Forelimb muscle (tissue), 1 donor: ENCODE data around the gene PER2. TPM values are rescaled to one million over a fixed set of nuclear protein-coding genes. Genes with fewer than 3 reads are reported as not detected.

Source experiments
- DNase-seq: peaks from one replicate; pipeline ENCODE4 v3.0.0-alpha.2; 2013; ENCODE audit warnings: low read depth
- polyA plus RNA-seq: library from polyadenylated mRNA; unstranded; fragments of 120-200 nt; gene quantifications from one replicate; pipeline ENCODE4 v1.2.1, GENCODE V29; 2013; ENCODE audit not compliant: insufficient read length

PER2 gene
- polyA plus RNA-seq, 1 donor = 4.1 TPM

- no peak for DNase-seq
Observed at GRCh38 chr2:238231251-238231793, 57.1 kb downstream of the PER2 start.

DNA sequence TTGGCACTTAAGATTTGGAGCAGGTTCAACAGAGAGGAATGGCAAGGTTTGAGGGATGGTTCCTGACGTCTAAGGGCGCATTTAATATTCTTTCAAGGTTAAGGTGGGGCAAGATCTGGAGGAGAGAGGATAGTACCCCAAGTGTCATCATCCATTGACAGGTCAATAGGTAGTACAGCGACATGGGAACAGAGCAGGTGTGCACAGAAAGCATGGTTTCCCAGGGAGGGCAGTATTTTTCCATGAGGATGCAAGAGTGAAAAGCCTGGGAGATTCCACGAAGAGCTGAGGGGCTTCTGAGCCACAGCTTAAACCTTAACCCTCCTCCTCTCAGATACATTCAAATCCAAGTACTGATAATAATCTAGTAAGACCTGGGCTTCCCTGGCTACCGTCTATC lies 57.7 kb downstream of the PER2 start:
- DNase-seq = no peak

DNA sequence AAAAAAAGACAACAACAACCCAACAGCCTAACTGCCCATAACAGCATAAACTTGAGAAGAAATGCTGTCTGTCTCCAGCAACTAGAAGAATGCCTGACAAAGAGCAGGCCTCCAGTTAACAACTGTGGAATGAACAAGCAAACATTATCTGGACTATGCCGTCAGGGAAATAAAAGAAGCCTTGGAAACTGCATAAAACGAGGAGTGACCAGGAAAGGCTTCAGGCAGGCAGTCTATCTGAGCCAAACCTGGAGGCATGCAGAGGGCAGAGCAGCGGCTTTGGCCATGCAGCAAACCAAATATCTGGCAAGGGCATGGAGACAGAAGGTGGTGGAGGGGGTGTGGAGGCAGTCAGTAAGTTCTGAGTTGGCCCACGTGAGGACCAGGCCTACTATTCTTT lies 59.7 kb downstream of the PER2 start:
- no peak for DNase-seq

DNA sequence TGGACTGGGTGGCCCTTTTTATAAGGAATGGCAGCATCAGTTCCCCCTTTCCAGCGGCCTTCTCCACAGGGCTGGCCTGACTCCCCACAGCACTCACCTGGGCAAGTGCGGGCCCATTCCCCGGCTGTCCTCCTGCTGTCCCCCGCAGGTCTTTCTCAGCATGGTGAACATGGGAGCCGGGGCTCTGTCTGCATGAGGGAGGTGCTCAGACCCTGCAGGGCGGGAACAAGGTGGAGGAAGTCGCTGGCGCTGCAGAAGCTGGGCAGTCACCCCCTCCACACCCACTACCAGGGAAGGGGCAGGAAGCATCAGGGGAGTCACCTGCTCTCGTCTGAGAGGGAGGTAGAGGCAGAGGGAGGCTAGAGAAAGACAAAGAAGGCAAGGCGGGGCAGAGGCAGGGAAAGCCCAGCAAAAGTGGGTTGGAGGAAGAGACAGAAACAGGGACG lies 60.8 kb downstream of the PER2 start:
- no peak for DNase-seq

DNA sequence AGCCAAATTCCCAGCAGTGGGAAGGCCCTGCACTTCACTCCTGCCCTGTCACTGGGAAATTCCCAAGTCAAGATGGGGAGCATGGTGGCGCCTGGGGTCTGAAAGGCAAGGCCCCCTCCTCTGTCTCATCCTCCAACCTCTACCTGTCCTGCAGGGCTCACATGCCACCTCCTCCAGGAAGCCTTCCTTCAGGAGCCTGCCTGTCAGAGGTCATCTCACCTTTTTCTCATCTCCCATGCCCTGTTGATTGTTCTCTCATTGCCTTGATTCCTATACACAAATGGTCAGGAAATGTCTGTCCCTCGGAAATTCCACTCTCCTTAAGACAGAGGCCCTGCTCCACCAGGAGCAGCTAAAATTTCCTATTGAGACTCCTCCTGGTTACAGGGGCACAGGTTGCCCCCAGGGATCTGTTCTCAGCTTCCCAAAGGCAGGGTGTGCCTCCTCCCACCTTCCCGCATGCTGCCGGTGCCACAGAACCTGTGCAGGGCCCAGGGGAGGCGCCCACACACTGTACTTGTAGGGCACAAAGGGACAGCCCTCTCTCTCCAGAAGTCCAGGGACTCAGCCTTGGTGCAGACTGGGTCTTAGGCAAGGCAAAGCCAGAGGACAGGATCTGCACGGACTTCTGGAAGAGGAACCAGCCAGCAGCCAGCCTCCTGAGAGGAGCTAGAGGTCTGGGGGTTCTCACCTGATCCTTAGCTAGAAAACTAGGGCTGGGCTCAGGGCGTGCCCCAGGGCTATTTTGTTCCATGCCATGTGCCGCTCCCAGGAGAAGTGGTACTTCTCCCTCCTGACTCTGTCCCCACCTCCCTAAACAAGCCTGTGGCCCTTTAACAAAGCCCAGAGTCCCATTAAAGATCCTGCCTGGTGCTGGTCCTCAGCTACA lies 61.5 kb downstream of the PER2 start:
- no peak for DNase-seq

DNA sequence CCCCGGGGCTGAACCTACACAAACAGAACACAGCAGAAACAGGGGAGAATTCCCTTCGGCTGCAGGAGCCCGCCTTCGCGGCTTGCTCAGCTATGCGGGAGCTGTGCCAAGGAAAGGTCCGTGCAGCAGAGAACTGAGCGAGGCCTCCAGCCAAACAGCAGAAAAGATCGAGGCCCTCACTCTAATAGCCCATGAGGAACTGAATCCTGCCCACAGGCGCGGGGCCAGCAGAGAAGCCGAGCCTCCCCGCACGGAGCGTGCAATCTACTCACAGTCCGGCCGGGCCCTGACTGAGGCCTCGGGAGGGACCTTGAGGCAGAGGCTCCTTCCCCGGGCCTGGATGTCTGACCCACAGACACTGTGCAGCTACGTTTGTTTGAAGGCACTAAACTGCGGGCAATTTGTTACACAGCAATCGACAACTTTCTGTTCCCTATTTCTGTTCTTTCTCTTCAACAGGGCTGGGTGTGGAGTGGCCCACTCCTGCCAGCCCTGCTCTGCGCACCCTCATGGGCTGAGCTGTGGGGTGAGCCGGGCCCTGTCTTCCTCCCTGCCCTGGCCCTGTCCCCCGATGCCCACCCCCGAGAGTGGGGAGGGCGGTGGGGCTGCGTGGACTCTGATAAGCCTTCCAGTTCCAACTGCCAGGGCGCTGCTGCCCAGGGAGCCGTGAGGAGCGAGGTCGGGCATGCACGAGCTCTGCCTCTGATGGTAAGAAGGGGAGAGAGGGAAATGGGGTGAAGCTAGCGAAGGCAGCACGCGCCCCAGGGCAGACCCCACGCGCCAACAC lies 62.3 kb downstream of the PER2 start:
- DNase-seq = no peak

DNA sequence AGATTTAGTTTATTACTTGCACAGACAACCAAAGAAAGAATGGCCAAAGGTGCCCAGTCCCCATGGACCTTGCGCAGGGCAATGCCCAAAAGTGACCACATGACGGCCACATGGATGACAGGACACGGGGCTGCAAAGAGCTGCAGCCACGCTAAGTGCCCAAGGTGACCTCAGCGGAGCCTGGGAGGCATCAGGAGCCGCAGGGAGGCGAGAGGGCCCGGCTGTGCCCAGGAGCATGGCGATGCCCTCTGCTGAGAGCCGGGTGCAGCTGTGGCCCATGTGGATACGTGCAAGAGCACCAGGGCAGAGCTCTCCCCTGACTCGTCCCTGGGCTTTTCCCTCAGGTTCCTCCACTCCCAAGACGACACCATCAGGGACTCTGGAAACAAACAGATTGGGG lies 63.3 kb downstream of the PER2 start:
- DNase-seq = no peak

DNA sequence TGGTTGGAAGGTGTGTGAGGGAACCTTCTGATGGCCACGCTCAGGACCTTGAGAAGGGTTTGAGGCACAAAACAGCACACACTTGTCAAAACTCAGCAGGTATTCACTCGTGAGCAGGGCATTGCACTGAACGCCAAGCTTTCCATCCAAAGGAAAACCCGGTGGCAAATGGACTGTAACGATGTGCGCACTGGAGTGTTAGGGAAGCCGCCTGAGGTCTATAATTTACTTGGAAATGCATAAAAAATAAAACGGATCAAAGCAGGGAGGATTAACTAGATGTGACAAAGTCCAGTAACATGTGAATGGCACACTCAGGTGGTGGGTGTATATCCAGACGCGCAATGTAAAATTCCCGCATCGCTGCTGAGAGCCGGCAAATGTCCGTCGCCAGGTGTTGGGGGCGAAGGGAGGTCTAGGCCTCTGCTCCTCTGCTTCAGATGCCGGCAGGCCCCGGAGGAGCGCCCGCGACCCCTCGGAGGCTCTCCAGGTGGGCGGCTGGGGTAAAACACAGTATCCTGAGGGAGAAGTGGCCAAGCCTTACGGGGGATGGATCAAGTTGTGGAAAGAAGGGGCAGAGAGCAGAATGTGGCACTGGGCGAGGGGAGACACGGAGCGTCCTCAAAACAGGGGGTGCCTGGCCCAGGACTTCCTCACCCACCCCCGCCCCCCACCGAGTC lies 63.9 kb downstream of the PER2 start:
- no peak for DNase-seq

GRCh38 chr2:238220892-238221521 lies 67.4 kb downstream of the PER2 start:
- DNase-seq = no peak

DNA sequence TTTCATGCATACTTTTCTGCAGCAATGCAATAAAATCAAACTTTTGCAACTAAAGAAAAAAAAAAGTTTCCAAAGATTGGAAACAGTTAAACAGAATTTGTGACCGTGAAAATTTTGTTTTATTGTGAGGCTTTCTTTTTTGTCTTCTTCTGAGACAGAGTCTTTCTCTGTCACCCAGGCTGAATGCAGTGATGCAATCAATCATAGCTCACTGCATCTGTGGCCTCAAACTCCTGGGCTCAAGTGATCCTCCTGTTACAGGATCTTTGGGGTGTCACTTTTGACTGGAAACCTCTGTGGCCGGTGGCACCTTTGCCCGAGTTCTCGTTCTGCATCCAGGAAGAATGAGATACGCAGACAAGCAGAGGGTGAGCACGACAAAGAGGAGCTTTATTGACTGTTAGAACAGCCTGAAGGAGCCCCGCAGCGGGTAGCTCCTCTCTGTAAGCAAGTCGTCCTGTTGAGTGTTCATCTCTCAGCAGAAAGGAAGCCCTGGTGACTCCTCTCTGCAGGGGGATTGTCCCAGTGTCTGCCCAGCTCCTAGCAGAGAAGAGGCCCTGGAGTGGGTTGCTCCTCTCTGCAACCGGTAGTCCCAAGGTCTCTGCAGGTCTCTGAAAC lies 68.0 kb downstream of the PER2 start:
- no peak for DNase-seq

DNA sequence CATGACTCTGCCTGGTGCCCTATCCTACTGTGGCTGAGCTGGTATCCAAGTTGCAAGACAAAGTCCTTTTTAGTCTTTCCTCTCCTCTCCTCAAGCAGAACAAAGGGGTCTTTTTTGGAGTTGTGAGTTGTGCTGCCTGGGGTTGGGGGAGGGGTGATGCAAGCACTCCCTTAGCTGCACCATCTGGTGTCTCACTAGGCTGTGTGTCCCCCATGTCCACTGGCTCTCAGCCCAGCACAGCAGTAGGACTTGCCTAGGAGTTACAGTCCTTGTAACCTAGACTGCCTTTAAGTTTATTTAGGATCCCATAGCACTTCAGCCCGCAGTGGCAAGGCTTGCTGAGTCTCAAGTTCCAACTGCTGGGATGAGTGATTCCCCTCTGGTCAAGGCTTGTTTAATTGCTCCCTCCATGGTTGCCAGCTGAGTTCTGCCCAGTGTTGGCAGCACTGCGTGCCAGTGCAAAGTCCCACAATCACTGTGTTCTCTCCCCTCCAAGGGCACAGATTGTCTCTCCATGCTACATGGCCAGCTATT lies 71.7 kb downstream of the PER2 start:
- no peak for DNase-seq

- no peak for DNase-seq
Observed at GRCh38 chr2:238207006-238207405, 81.4 kb downstream of the PER2 start.

DNA sequence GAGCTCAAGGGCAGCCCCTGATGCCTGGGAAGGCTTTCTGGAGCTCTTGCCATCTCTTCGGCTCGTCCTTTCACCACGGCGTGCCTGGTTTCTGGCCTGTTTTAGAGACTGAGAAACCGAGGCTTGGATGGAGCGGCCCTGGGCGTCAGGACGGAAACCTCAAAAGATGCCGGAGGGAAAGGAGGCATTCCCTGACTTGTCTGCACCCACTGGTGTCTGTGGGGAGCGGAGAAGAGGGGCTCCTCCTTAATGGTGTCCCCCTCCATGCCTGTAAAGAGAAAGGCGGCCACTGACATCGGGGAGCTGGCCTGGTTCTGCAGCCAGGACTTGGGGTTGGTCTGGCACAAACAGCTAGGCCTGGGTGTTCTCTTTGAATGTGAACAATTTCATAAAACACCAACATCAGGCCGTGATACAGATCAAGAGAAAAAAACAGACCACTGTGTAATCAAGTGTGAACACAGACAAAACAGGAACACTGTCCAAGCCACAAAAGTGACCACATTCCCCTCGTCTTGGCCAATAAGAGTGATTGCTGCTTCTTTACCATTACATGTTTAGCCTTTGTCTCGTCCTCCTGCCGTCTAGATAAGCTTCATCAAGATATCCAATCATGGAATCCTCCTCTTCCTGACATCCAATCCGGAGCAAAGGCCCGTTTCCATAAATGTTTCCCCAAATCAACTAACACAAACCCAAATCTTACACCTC lies 84.3 kb downstream of the PER2 start:
- no peak for DNase-seq

- peak; percentile 39 for DNase-seq
Observed at GRCh38 chr2:238203094-238203972, 85.1 kb downstream of the PER2 start, which contains the start of gene ILKAP. TSS of gene ILKAP (minus strand) at chr2:238203695. CDS start at chr2:238203553, 142 bp downstream.

DNA sequence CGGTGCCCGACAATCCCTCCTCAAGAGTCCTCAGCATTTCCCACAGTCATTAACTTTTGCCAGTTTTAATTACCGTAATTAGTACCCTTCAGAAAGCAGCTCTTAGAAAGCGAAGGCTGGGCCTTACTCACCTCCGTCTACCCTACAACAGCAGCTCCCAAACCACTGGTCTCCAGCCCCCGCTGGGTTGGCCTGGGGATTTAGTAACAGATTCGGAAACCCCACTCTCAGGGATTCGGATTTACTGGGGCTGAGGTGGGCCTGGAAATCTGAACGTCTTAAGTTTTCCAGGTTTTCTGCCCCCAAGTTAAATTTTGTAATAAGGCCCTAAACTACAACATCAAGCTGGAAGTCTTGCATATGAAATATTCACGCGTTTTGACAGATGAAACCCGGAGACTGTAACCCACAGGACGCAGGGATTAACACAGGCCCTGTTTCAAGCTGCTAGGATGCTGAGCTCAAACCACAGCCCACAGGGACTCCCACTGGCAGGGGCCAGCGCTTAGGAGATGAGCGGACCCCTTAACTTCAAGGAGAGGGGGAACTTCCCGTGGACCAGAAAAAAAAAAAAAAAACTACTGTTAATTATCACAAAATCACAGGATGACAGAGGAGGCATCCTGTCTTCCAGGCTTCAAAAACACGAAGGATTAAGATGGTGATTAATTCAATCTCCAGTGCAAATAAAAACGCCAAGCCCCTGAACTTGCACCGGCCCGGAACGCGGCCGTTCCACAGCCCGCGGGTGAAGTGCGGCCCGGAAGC lies 85.9 kb downstream of the PER2 start:
- no peak for DNase-seq
